ACC112 (cell line): ENCODE measurements around the gene NFATC2IP.
"Not testable (repeated sequence)": the region's sequence is repeated elsewhere in the genome, so short reads cannot be mapped to it uniquely, and the experiment has no call there.

Source experiments
- H2AFZ ChIP-seq: fragments of 200-600 bp; sonication (generic); one replicate; pipeline ENCODE4 v1.6.0; 2017; ENCODE audit warnings: antibody characterized with exemption, low read length; ENCODE audit not compliant: unreplicated experiment
- H3K27ac ChIP-seq: fragments of 200-600 bp; sonication (generic); 2 replicates; pipeline ENCODE4 v1.5.1; 2014; ENCODE audit warnings: low read depth, mild to moderate bottlenecking, antibody characterized with exemption, low read length, moderate library complexity
- H3K27me3 ChIP-seq: fragments of 200-600 bp; sonication (generic); 2 replicates; pipeline ENCODE4 v1.6.1; 2014; ENCODE audit warnings: mild to moderate bottlenecking, antibody characterized with exemption, low read length, moderate library complexity, mixed read lengths; ENCODE audit not compliant: insufficient read depth
- H3K36me3 ChIP-seq: fragments of 200-600 bp; sonication (generic); 2 replicates; pipeline ENCODE4 v1.6.1; 2016; ENCODE audit warnings: mild to moderate bottlenecking, antibody characterized with exemption, low read length, moderate library complexity, mixed read lengths; ENCODE audit not compliant: insufficient read depth
- H3K4me1 ChIP-seq: fragments of 200-600 bp; sonication (generic); one replicate; pipeline ENCODE4 v1.6.1; 2016; ENCODE audit warnings: low read length, mixed read lengths; ENCODE audit not compliant: insufficient read depth, unreplicated experiment, control insufficient read depth
- H3K4me3 ChIP-seq: fragments of 200-600 bp; sonication (generic); 2 replicates; pipeline ENCODE4 v1.5.1; 2014; ENCODE audit warnings: mild to moderate bottlenecking, low read depth, low read length
- H3K79me2 ChIP-seq: fragments of 200-600 bp; sonication (generic); one replicate; pipeline ENCODE4 v1.6.0; 2016; ENCODE audit warnings: low read length; ENCODE audit not compliant: control insufficient read depth, unreplicated experiment, insufficient read depth

NFATC2IP gene

GRCh38 chr16:28938721-28939120, 12.0 kb upstream of the NFATC2IP start:
- Histone ChIP-seq H3K4me1 (peaks cover 4% of the 10 kb centered on the region), H2AFZ (no peak overlapping the region)

GRCh38 chr16:28939825-28940224, 10.9 kb upstream of the NFATC2IP start:
- H3K4me3 ChIP-seq, H3K79me2 ChIP-seq, H3K27ac ChIP-seq, H3K27me3 ChIP-seq, H3K4me1 ChIP-seq, H2AFZ ChIP-seq, H3K36me3 ChIP-seq: not testable (repeated sequence)

More at GRCh38 chr16:28938721-28939120, 12.0 kb upstream of the NFATC2IP start:
- H3K36me3 ChIP-seq, result no peaks in the 10 kb centered on the region
- no peaks in the 10 kb centered on the region for H3K27me3 ChIP-seq
- no peaks in the 10 kb centered on the region for H3K79me2 ChIP-seq
- H3K4me3 ChIP-seq, result no peak overlapping the region
- no peak overlapping the region for H3K27ac ChIP-seq

GRCh38 chr16:28943281-28943680, 7.5 kb upstream of the NFATC2IP start:
- Histone ChIP-seq H3K36me3 (no peaks in the 10 kb centered on the region), H3K27ac (no peak overlapping the region), H3K4me1 (peaks cover 10% of the 10 kb centered on the region), H3K27me3 (no peaks in the 10 kb centered on the region), H3K79me2 (no peaks in the 10 kb centered on the region), H3K4me3 (no peak overlapping the region), H2AFZ (no peak overlapping the region)

GRCh38 chr16:28946681-28947080, 4.1 kb upstream of the NFATC2IP start:
- H3K27ac ChIP-seq, result no peak overlapping the region
- H3K4me3 ChIP-seq, result no peak overlapping the region
- H2AFZ ChIP-seq, result no peak overlapping the region

GRCh38 chr16:28951410-28951943, 740 bp downstream of the NFATC2IP start:
- H3K27ac ChIP-seq, result no peak overlapping the region

More at GRCh38 chr16:28946681-28947080, 4.1 kb upstream of the NFATC2IP start:
- peaks cover 10% of the 10 kb centered on the region for H3K4me1 ChIP-seq
- peaks cover 8% of the 10 kb centered on the region for H3K79me2 ChIP-seq
- H3K36me3 ChIP-seq, result no peaks in the 10 kb centered on the region
- no peaks in the 10 kb centered on the region for H3K27me3 ChIP-seq

GRCh38 chr16:28958216-28958615, 7.5 kb downstream of the NFATC2IP start:
- no peak overlapping the region for H3K27ac ChIP-seq
- H3K36me3 ChIP-seq, result peaks cover 12% of the 10 kb centered on the region; the same call in 1 of the 2 replicates
- no peak overlapping the region for H3K4me3 ChIP-seq
- no peaks in the 10 kb centered on the region for H3K27me3 ChIP-seq
- H3K79me2 ChIP-seq, result peaks cover 7% of the 10 kb centered on the region
- H3K4me1 ChIP-seq, result no peaks in the 10 kb centered on the region
- no peak overlapping the region for H2AFZ ChIP-seq

More at GRCh38 chr16:28951410-28951943, 740 bp downstream of the NFATC2IP start:
- peak overlapping the region; percentile 58 for H2AFZ ChIP-seq
- peaks cover 27% of the 10 kb centered on the region for H3K79me2 ChIP-seq
- no peaks in the 10 kb centered on the region for H3K27me3 ChIP-seq
- H3K4me3 ChIP-seq, result peak overlapping the region; percentile 77
- 0 out of 2 replicates have a peak, but pooled peaks cover 4% of the 10 kb centered on the region for H3K36me3 ChIP-seq
- peaks cover 14% of the 10 kb centered on the region for H3K4me1 ChIP-seq

- Histone ChIP-seq H2AFZ (no peak overlapping the region), H3K79me2 (peaks cover 2% of the 10 kb centered on the region), H3K4me1 (no peaks in the 10 kb centered on the region), H3K27ac (no peak overlapping the region), H3K4me3 (no peak overlapping the region), H3K36me3 (peaks cover 10% of the 10 kb centered on the region; the same call in 1 of the 2 replicates), H3K27me3 (no peaks in the 10 kb centered on the region)
Observed at GRCh38 chr16:28958836-28959235, 8.1 kb downstream of the NFATC2IP start.

- H3K27me3 ChIP-seq, result no peaks in the 10 kb centered on the region
- H3K4me1 ChIP-seq, result no peaks in the 10 kb centered on the region
- no peak overlapping the region for H3K4me3 ChIP-seq
- no peak overlapping the region for H2AFZ ChIP-seq
- H3K27ac ChIP-seq, result no peak overlapping the region
- no peaks in the 10 kb centered on the region for H3K79me2 ChIP-seq
- peaks cover 8% of the 10 kb centered on the region; the same call in 1 of the 2 replicates for H3K36me3 ChIP-seq
Observed at GRCh38 chr16:28964072-28964471, 13.3 kb downstream of the NFATC2IP start.

- H3K27ac ChIP-seq, result no peak overlapping the region
- H2AFZ ChIP-seq, result no peak overlapping the region
- no peak overlapping the region for H3K4me3 ChIP-seq
- H3K36me3 ChIP-seq, result peaks cover 5% of the 10 kb centered on the region; the same call in 1 of the 2 replicates
- H3K79me2 ChIP-seq, result no peaks in the 10 kb centered on the region
- H3K27me3 ChIP-seq, result no peaks in the 10 kb centered on the region
- H3K4me1 ChIP-seq, result no peaks in the 10 kb centered on the region
Observed at GRCh38 chr16:28964496-28964895, 13.8 kb downstream of the NFATC2IP start.

GRCh38 chr16:28967156-28967555, 16.4 kb downstream of the NFATC2IP start:
- peaks cover 2% of the 10 kb centered on the region; the same call in 1 of the 2 replicates for H3K36me3 ChIP-seq
- no peaks in the 10 kb centered on the region for H3K27me3 ChIP-seq
- H3K79me2 ChIP-seq, result no peaks in the 10 kb centered on the region
- no peak overlapping the region for H2AFZ ChIP-seq
- H3K27ac ChIP-seq, result no peak overlapping the region
- no peak overlapping the region for H3K4me3 ChIP-seq
- H3K4me1 ChIP-seq, result no peaks in the 10 kb centered on the region

- not testable (repeated sequence) for H3K27ac ChIP-seq, H3K36me3 ChIP-seq, H2AFZ ChIP-seq, H3K4me3 ChIP-seq, H3K4me1 ChIP-seq, H3K79me2 ChIP-seq, H3K27me3 ChIP-seq
Observed at GRCh38 chr16:28969696-28970095, 19.0 kb downstream of the NFATC2IP start.
